HEK293T (cell line): ENCODE data around the gene PSMB7.

Experiments used
- CTCF ChIA-PET: fragments of 350-600 bp; formaldehyde crosslinking; extraction: SDS; loops from one replicate; lab custom pipeline; 2021; ENCODE audit warnings: antibody characterized with exemption, inconsistent platforms; lab: Yijun Ruan, JAX
- POLR2A ChIA-PET: fragments of 350-600 bp; formaldehyde crosslinking; extraction: SDS; loops from one replicate; lab custom pipeline; 2020; ENCODE audit warnings: antibody characterized with exemption, inconsistent platforms; lab: Yijun Ruan, JAX
- DNase-seq: peaks from one replicate; pipeline ENCODE4 v3.0.0; 2012; ENCODE audit warnings: mixed read lengths; ENCODE audit errors: extremely low spot score
- ARNT ChIP-seq: fragments of 450-650 bp; IDR thresholded peaks from 2 replicates; pipeline ENCODE4 v1.6.1; 2017; ENCODE audit warnings: mild to moderate bottlenecking
- BHLHE40 ChIP-seq: fragments of 450-650 bp; IDR thresholded peaks from 2 replicates; pipeline ENCODE4 v1.6.1; 2016; ENCODE audit warnings: mild to moderate bottlenecking, moderate library complexity, borderline replicate concordance
- CTBP1 ChIP-seq: fragments of 450-650 bp; IDR thresholded peaks from 2 replicates; pipeline ENCODE4 v1.6.1; 2016; ENCODE audit warnings: borderline replicate concordance
- ELF4 ChIP-seq: fragments of 450-650 bp; IDR thresholded peaks from 2 replicates; pipeline ENCODE4 v1.6.1; 2017; ENCODE audit warnings: antibody characterized with exemption
- FOXA1 ChIP-seq: fragments of 450-650 bp; IDR thresholded peaks from 2 replicates; pipeline ENCODE4 v1.6.1; 2016; ENCODE audit warnings: mild to moderate bottlenecking
- FOXK2 ChIP-seq: fragments of 450-650 bp; IDR thresholded peaks from 2 replicates; pipeline ENCODE4 v1.6.1; 2016; ENCODE audit warnings: mild to moderate bottlenecking
- FOXM1 ChIP-seq: fragments of 450-650 bp; IDR thresholded peaks from 2 replicates; pipeline ENCODE4 v1.6.1; 2017; ENCODE audit warnings: mild to moderate bottlenecking, borderline replicate concordance
- HDGF ChIP-seq: fragments of 450-650 bp; IDR thresholded peaks from 2 replicates; pipeline ENCODE4 v1.6.1; 2017; ENCODE audit warnings: antibody characterized with exemption, borderline replicate concordance
- L3MBTL2 ChIP-seq: fragments of 450-650 bp; conservative IDR thresholded peaks from 2 replicates; pipeline ENCODE4 v1.6.1; 2016; ENCODE audit warnings: mild to moderate bottlenecking
- LEF1 ChIP-seq: fragments of 450-650 bp; IDR thresholded peaks from 2 replicates; pipeline ENCODE4 v1.6.1; 2017; ENCODE audit warnings: mild to moderate bottlenecking, borderline replicate concordance
- NFRKB ChIP-seq: fragments of 450-650 bp; IDR thresholded peaks from 2 replicates; pipeline ENCODE4 v1.6.1; 2016; ENCODE audit warnings: mild to moderate bottlenecking, moderate library complexity
- PKNOX1 ChIP-seq: fragments of 450-650 bp; IDR thresholded peaks from 2 replicates; pipeline ENCODE4 v1.6.1; 2016
- SP1 ChIP-seq: fragments of 450-650 bp; IDR thresholded peaks from 2 replicates; pipeline ENCODE4 v1.6.1; 2017
- SUZ12 ChIP-seq: fragments of 450-650 bp; IDR thresholded peaks from 2 replicates; pipeline ENCODE4 v1.6.1; 2016; ENCODE audit warnings: mild to moderate bottlenecking
- TARDBP ChIP-seq: fragments of 450-650 bp; IDR thresholded peaks from 2 replicates; pipeline ENCODE4 v1.6.1; 2016
- ZNF384 ChIP-seq: fragments of 450-650 bp; IDR thresholded peaks from 2 replicates; pipeline ENCODE4 v1.6.1; 2016

The PSMB7 gene

GRCh38 chr9:124373851-124374250 lies 41.4 kb downstream of the PSMB7 start:
- POLR2A ChIA-PET, result no interaction called here
- CTCF ChIA-PET, result no interaction called here
- no peak for TF ChIP-seq FOXA1
- TF ChIP-seq ARNT, result no peak
- no peak for TF ChIP-seq FOXM1
- no peak for TF ChIP-seq LEF1
- no peak for TF ChIP-seq TARDBP
- DNase-seq, result no peak

- CTCF ChIA-PET, result no interaction called here
Measured at GRCh38 chr9:124373386-124373785, 41.9 kb downstream of the PSMB7 start.

GRCh38 chr9:124372038-124372437 lies 43.2 kb downstream of the PSMB7 start:
- no peak for TF ChIP-seq BHLHE40
- TF ChIP-seq FOXA1, result no peak
- POLR2A ChIA-PET, result no interaction called here

More at GRCh38 chr9:124373386-124373785, 41.9 kb downstream of the PSMB7 start:
- no peak for DNase-seq
- POLR2A ChIA-PET, result no interaction called here
- no peak for TF ChIP-seq LEF1
- no peak for TF ChIP-seq ARNT
- no peak for TF ChIP-seq PKNOX1
- TF ChIP-seq SP1, result no peak
- no peak for TF ChIP-seq NFRKB
- no peak for TF ChIP-seq TARDBP
- no peak for TF ChIP-seq ELF4
- TF ChIP-seq ZNF384, result no peak

GRCh38 chr9:124370896-124371582 lies 44.2 kb downstream of the PSMB7 start:
- DNase-seq, result no peak
- TF ChIP-seq SUZ12 (no peak), HDGF (no peak), ARNT (no peak), CTBP1 (no peak), ZNF384 (no peak), PKNOX1 (no peak)
- ChIA-PET POLR2A (no interaction called here), CTCF (interaction anchor here (0.6 to 0.7 kb wide), 2 partner anchors 12 to 17 kb away, joined by 3 to 9 read pairs; no protein-coding TSS in a partner anchor)

More at GRCh38 chr9:124372038-124372437, 43.2 kb downstream of the PSMB7 start:
- no peak for DNase-seq
- CTCF ChIA-PET, result no interaction called here

- CTCF ChIA-PET, result no interaction called here
Measured at GRCh38 chr9:124369231-124369797, 45.9 kb downstream of the PSMB7 start.

GRCh38 chr9:124368692-124369091 lies 46.5 kb downstream of the PSMB7 start:
- ChIA-PET CTCF (no interaction called here), POLR2A (no interaction called here)
- no peak for TF ChIP-seq CTBP1
- TF ChIP-seq BHLHE40, result no peak
- TF ChIP-seq HDGF, result no peak
- TF ChIP-seq L3MBTL2, result no peak
- no peak for TF ChIP-seq ARNT
- no peak for TF ChIP-seq SP1
- no peak for TF ChIP-seq FOXA1
- no peak for TF ChIP-seq TARDBP
- TF ChIP-seq ZNF384, result no peak
- TF ChIP-seq SUZ12, result no peak
- TF ChIP-seq PKNOX1, result no peak
- TF ChIP-seq ELF4, result no peak
- TF ChIP-seq FOXK2, result no peak
- TF ChIP-seq LEF1, result no peak
- no peak for TF ChIP-seq FOXM1
- TF ChIP-seq NFRKB, result no peak
- no peak for DNase-seq

More at GRCh38 chr9:124369231-124369797, 45.9 kb downstream of the PSMB7 start:
- DNase-seq, result no peak
- POLR2A ChIA-PET, result no interaction called here
- TF ChIP-seq SP1 (no peak), ZNF384 (no peak), ARNT (no peak), FOXA1 (no peak), BHLHE40 (no peak), ELF4 (no peak), FOXK2 (no peak), CTBP1 (no peak), L3MBTL2 (no peak), FOXM1 (no peak), SUZ12 (no peak), TARDBP (no peak), LEF1 (no peak), NFRKB (no peak), HDGF (no peak), PKNOX1 (no peak)
